ENCODE results near the gene TCAIM.
"Not testable (repeated sequence)": the region's sequence is repeated elsewhere in the genome, so short reads cannot be mapped to it uniquely, and the experiment has no call there.

The TCAIM gene

DNA sequence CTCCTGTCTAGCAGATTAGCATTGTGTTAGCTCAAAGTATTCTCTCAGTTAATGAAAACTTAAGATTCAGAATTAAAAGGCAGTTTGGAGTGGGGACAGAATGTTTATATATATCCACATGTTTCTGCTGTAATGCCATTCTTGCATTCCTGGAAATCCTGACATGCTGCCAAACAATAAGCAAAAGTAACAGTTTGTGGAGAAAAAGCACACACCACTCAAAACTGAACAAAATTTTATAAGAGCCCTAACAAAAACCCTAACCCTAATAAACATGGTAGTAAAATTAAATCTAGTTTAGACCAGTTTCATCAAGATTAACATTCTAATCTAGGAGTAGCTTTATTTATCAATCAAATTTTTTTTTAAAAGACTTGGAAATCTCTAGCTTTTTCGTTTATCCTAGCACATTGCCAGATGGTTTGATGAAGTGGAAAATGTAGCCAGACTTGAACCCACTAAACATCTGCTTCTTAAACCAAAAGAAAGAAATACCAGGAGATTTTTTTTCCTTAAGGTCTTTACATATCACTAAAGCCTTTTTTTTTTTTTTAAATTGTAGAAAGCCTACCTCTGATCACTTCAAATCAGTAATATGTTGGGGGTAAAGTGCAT, 3.7 kb downstream of the TCAIM start:
- no peak for DNase-seq (ENCODE audit: low spot score)
- TF ChIP-seq, protein P1, sequence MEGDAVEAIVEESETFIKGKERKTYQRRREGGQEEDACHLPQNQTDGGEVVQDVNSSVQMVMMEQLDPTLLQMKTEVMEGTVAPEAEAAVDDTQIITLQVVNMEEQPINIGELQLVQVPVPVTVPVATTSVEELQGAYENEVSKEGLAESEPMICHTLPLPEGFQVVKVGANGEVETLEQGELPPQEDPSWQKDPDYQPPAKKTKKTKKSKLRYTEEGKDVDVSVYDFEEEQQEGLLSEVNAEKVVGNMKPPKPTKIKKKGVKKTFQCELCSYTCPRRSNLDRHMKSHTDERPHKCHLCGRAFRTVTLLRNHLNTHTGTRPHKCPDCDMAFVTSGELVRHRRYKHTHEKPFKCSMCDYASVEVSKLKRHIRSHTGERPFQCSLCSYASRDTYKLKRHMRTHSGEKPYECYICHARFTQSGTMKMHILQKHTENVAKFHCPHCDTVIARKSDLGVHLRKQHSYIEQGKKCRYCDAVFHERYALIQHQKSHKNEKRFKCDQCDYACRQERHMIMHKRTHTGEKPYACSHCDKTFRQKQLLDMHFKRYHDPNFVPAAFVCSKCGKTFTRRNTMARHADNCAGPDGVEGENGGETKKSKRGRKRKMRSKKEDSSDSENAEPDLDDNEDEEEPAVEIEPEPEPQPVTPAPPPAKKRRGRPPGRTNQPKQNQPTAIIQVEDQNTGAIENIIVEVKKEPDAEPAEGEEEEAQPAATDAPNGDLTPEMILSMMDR (IDR thresholded peaks at IDR 0.05), result no peak
- H3K27ac ChIP-seq, result peak overlapping the region; percentile 55 to 65
- no peak overlapping the region for H3K4me3 ChIP-seq

DNA sequence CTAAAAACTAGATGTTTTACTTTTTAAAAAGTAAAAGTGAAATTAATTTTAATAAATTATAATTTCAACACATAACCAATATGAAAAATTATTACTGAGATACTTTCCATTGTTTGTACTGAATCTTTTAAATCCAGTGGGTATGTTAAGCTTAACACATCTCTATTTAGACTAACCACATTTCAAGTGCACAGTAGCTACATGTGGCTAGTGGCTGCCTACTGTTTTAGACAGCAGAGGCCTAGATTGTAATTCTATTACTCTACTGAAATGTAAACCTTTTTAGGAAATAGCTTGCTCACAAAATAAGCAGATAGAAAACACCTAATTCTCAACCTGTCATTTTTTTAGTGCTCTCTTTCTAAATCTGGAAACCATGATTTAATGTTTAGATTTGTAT, 4.9 kb downstream of the TCAIM start:
- TF ChIP-seq, protein P1 (IDR thresholded peaks at IDR 0.05), result no peak

DNA sequence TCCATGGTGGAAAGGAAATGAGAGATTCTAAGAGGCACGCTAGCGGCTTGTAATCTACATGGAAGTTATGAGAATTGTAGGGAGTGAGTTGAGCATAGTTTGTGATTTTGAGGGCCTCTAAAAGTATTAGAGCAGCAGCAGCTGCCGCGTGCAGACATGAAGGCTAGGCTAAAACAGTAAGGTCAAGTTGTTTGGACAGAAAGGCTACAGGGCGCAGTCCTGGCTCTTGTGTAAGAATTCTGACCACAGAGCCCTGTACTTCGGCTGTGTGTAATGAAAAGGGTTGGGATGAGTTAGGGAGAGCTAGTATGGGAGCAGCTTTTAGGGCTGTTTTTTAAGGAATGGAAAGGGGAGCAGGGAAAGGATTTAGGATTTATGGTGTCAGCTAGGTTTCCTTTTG, 8.0 kb downstream of the TCAIM start:
- not testable (repeated sequence) for H3K4me3 ChIP-seq; H3K27ac ChIP-seq; DNase-seq (ENCODE audit: low spot score)

More for the DNA sequence above, 4.9 kb downstream of the TCAIM start:
- Histone ChIP-seq H3K4me3 (no peak overlapping the region), H3K27ac (no peak overlapping the region)
- DNase-seq (ENCODE audit: low spot score), result no peak

DNA sequence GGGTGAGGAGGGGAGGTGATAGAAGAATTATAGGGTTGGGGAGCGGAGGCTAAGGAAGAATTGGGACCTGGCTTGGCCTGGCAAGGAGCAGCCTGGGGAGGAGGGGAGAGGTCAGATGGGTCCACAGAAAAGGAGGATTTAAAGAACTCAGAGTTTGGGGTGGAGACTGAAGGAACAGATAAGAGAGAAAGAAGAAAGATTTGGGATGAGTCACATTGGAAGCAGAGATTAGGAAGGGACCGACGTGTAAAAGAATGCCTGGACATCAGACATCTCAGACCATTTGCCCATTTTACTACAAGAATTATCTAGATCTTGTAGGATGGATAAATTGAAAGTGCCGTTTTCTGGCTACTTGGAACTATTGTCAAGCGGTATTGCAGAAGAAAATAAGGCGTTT, 10.4 kb downstream of the TCAIM start:
- Histone ChIP-seq H3K27ac (no peak overlapping the region), H3K4me3 (no peak overlapping the region)
- TF ChIP-seq, protein P1 (IDR thresholded peaks at IDR 0.05), result no peak
- no peak for DNase-seq (ENCODE audit: low spot score)

DNA sequence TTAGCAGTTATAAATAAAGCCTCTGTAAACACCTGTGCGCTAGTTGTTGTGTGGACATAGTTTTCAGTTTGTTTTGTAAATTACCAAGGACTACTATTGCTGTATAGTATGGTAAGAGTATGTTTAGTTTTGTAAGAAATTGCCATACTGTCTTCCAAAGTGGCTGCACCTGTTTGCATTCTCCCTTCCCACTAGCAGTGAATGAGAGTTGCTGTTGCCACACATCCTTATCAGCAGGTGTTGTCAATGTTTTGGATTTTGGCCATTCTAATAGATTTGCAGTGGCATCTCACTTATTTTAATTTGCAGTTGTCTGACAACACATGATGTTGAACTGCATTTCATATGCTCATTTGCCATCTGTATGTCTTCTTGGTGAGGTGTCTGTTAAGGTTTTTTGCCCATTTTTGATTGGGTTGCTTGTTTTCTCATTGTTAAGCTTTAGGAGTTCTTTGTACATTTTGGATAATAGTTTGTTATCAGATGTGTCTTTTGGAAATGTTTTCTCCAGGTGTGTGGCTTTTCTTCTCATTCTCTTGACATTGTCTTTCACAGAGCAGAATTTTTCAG, 14.9 kb downstream of the TCAIM start:
- H3K27ac ChIP-seq, result no peak overlapping the region
- DNase-seq (ENCODE audit: low spot score), result no peak
- TF ChIP-seq, protein P1 (IDR thresholded peaks at IDR 0.05), result no peak
- H3K4me3 ChIP-seq, result no peak overlapping the region

DNA sequence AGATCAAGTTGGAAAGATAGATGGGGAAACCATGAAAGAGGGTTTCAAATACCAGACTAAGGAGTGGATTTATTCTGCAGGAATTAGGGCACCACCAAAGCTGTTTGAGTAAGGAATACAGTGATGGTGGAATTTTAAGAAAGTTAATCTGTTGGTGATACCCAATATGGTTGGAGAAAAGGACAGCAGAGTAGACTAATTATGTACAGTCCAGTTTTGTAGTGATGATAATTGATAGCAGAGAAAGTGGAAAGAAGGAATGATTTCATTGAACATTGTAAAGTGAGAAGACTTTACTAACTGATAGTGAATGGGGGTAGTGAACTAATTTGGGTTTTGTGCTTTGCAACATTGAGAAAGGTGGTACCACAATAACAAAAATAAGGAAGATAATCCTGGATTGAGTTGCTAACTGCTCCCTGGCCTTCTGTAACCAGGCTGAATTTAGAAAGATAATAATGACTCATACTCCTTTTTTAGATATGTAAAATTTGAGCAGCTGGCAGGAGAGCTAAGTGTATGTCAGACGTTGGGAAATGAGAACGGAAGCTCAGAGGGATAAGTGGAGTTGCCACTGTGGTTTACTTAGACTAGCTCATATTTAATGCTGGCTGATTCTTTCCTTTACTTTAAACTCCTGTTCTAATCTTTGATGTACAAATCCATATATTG, 16.9 kb downstream of the TCAIM start:
- peak overlapping the region; percentile 55 to 59 for H3K27ac ChIP-seq
- no peak for DNase-seq (ENCODE audit: low spot score)

DNA sequence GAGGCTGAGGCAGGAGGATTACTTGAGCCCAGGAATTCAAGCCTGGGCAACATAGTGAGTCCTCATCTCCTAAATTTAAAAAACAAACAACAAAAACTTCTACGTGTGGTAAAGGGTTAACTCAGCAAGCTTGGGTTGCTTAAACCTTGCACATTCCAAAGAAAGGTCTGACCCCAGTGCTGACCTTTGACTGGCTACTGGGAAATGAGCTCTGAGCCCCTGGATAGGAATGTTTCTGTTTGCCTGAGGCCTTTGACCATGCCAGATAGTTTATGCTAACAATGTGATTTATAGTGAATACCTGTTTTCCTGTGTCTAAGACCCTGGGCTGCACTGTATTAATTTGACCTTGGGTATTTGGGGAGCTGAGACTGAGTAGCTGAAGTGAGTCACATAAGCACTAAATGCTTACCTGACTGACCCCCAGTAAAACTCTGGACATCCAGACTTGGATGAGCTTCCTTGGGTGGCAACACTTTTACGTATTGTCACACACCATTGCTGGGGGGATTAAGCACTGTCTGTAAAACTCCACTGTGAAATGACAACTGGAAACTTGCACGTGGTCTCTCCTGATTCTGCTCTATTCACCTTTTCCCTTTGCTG, 20.7 kb downstream of the TCAIM start:
- no peak overlapping the region for H3K27ac ChIP-seq
- DNase-seq (ENCODE audit: low spot score), result no peak
- H3K4me3 ChIP-seq, result no peak overlapping the region
- TF ChIP-seq, protein P1 (IDR thresholded peaks at IDR 0.05), result no peak

More for the DNA sequence above, 16.9 kb downstream of the TCAIM start:
- no peak overlapping the region for H3K4me3 ChIP-seq
- TF ChIP-seq, protein P1 (IDR thresholded peaks at IDR 0.05), result no peak

Measured in coronary artery (tissue), 2 donors.